H1 (cell line): ENCODE results near the gene NLK.

Experiments used
- POLR2A ChIP-seq, 2 experiments: IDR thresholded peaks; 1 replicate in 1 of 2; 2 replicates in 1 of 2; pipeline ENCODE4 v1.6.1; 2011; ENCODE audit warnings: low read depth in 2 of 2, low read length in 2 of 2, mild to moderate bottlenecking in 2 of 2; ENCODE audit errors: control extremely low read depth in 1 of 2
- SP4 ChIP-seq: IDR thresholded peaks from 2 replicates; pipeline ENCODE4 v1.6.1; 2012; ENCODE audit warnings: low read length, inconsistent platforms
- TEAD4 ChIP-seq: IDR thresholded peaks from 2 replicates; pipeline ENCODE4 v1.6.1; 2012; ENCODE audit warnings: low read depth, low read length, inconsistent platforms, mixed read lengths

DNA sequence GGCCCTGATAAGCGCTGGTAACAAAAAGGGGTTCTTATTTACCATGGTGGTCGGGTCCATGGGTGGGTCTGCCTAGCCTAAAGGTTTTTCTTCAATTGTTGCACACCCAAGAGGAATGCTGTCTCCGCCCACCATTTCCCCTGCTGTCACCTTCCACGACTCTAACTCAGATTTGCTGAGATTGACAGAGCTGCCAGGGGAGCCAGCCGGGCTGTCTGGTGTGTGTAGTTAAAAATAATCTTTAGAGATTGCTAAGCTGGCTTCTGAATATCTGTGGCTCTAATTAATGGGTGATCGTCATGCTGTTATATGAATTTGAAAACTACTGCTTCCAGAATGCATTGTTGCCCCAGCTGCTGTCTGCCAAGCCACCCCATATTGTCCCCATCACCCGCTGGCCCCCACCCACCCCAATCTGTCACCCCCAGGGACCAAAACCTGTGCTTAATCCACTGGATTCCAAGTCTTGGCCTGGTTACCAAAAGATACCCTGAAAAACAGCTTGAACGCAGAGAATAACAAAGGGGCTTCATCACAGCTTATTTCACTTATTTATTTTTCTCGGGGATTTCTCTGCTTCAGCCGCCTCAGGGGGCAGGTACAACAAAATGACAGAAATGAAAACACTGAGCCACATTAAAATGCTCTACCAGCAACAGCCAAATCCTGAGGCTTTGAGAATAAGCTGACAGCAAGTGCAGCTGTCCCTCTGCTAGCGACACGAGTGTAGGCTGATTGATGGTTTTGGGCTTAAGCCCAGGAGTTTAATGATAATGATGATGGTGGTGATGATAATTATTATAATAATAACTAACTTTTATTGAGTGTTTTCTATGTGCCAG lies 46.1 kb upstream of the NLK start:
- TF ChIP-seq SP4 (no peak), POLR2A (IDR thresholded peaks at IDR 0.05; ENCODE audit: control extremely low read depth in 1 of 2, low read depth in 2 of 2, low read length in 2 of 2) (no peak), TEAD4 (no peak)
